Keratinocyte (primary cell): ENCODE results near the gene RIMBP3B. TPM values are rescaled to one million over a fixed set of nuclear protein-coding genes. Genes with fewer than 3 reads are reported as not detected.
"Not testable (repeated sequence)": the region's sequence is repeated elsewhere in the genome, so short reads cannot be mapped to it uniquely, and the experiment has no call there.

ENCODE experiments used
- DNase-seq: peaks from one replicate; pipeline ENCODE4 v3.0.0-alpha.2; 2011; ENCODE audit warnings: low read depth, missing footprints, low spot score
- FAIRE-seq: peaks from 2 replicates; lab custom pipeline; 2011; peaks lifted over from hg19 to GRCh38; lab: Jason Lieb, UNC
- H2AFZ ChIP-seq: 2 replicates; pipeline ENCODE4 v1.6.0; 2012; ENCODE audit warnings: low read length, control low read depth, inconsistent platforms; ENCODE audit not compliant: control insufficient read depth
- H3K27ac ChIP-seq: 2 replicates; pipeline ENCODE4 v1.5.1; 2011; ENCODE audit warnings: low read length; ENCODE audit not compliant: control insufficient read depth, insufficient read depth
- H3K27me3 ChIP-seq: 3 replicates; pipeline ENCODE4 v1.6.0; 2011; ENCODE audit warnings: low read length; ENCODE audit not compliant: control insufficient read depth, insufficient read depth; ENCODE audit errors: extremely low read depth
- H3K36me3 ChIP-seq, 2 experiments: 2 replicates in 1 of 2; 3 replicates in 1 of 2; pipeline ENCODE4 v1.5.1; 2011; ENCODE audit warnings: low read length in 2 of 2, mild to moderate bottlenecking in 1 of 2; ENCODE audit not compliant: control insufficient read depth in 2 of 2, insufficient read depth in 2 of 2; ENCODE audit errors: extremely low read depth in 1 of 2
- H3K4me1 ChIP-seq: 3 replicates; pipeline ENCODE4 v1.5.1; 2011; ENCODE audit warnings: low read length; ENCODE audit not compliant: control insufficient read depth, insufficient read depth; ENCODE audit errors: extremely low read depth
- H3K4me2 ChIP-seq: 3 replicates; pipeline ENCODE4 v1.6.0; 2011; ENCODE audit warnings: low read depth, low read length; ENCODE audit not compliant: control insufficient read depth, insufficient read depth; ENCODE audit errors: extremely low read depth
- H3K4me3 ChIP-seq, 3 experiments: fragments of 200-600 bp in 1 of 3; sonication (generic) in 1 of 3; 2 replicates in 2 of 3; 3 replicates in 1 of 3; pipeline ENCODE4 v1.5.1; 2011 to 2016; ENCODE audit warnings: low read length in 3 of 3, mild to moderate bottlenecking in 3 of 3, control low read depth in 2 of 3, inconsistent platforms in 1 of 3, low read depth in 1 of 3, mixed read lengths in 1 of 3, mixed run types in 1 of 3, moderate library complexity in 1 of 3; ENCODE audit not compliant: control insufficient read depth in 2 of 3, insufficient read depth in 2 of 3; ENCODE audit errors: extremely low read depth in 1 of 3
- H3K79me2 ChIP-seq: 2 replicates; pipeline ENCODE4 v1.6.0; 2012; ENCODE audit warnings: low read length; ENCODE audit not compliant: control insufficient read depth, insufficient read depth
- H3K9ac ChIP-seq: 3 replicates; pipeline ENCODE4 v1.6.0; 2011; ENCODE audit warnings: low read length; ENCODE audit not compliant: control insufficient read depth, insufficient read depth; ENCODE audit errors: extremely low read depth
- H3K9me1 ChIP-seq: 3 replicates; pipeline ENCODE4 v1.6.0; 2011; ENCODE audit warnings: low read length; ENCODE audit not compliant: control insufficient read depth, insufficient read depth; ENCODE audit errors: extremely low read depth
- H3K9me3 ChIP-seq: 2 replicates; pipeline ENCODE4 v1.5.1; 2012; ENCODE audit warnings: low read depth, low read length; ENCODE audit not compliant: control insufficient read depth
- H4K20me1 ChIP-seq: 3 replicates; pipeline ENCODE4 v1.6.0; 2011; ENCODE audit warnings: low read length; ENCODE audit not compliant: control insufficient read depth, insufficient read depth; ENCODE audit errors: extremely low read depth
- dilution Hi-C: fragments of 300-500 bp; cut with MboI; formaldehyde crosslinking; loops from one replicate; pipeline ENCODE4 v1.7.0; 2020; ENCODE audit warnings: low sequenced_read_pairs; ENCODE audit not compliant: extremely low pct_ligation_motif_present
- polyA plus RNA-seq, 5 experiments: library from polyadenylated mRNA; depleted of rRNA in 3 of 5; stranded (reverse) in 3 of 5; stranded (forward) in 1 of 5; unstranded in 1 of 5; fragments of >200 nt; gene quantifications; 1 replicate in 1 of 5; 2 replicates in 3 of 5; 3 replicates in 1 of 5; pipeline versions ENCODE4 v1.2.1 to v1.2.3, GENCODE V29; 2011 to 2012; ENCODE audit warnings: missing spikeins in 2 of 5, low read depth in 1 of 5, low replicate concordance in 1 of 5

Gene RIMBP3B
- polyA plus RNA-seq, 1 donor (not counting 4 experiments of a cell fraction or from before 2014, with no cell fraction given), result not detected

GRCh38 chr22:21363061-21363460, 20.5 kb upstream of the RIMBP3B start:
- H3K9me3 ChIP-seq, H3K36me3 ChIP-seq, H4K20me1 ChIP-seq, H3K79me2 ChIP-seq, H3K27me3 ChIP-seq, H3K4me2 ChIP-seq, H3K9ac ChIP-seq, H3K9me1 ChIP-seq, H3K4me3 ChIP-seq, DNase-seq, FAIRE-seq, dilution Hi-C loops, H3K27ac ChIP-seq, H3K4me1 ChIP-seq, H2AFZ ChIP-seq: not testable (repeated sequence)

DNA sequence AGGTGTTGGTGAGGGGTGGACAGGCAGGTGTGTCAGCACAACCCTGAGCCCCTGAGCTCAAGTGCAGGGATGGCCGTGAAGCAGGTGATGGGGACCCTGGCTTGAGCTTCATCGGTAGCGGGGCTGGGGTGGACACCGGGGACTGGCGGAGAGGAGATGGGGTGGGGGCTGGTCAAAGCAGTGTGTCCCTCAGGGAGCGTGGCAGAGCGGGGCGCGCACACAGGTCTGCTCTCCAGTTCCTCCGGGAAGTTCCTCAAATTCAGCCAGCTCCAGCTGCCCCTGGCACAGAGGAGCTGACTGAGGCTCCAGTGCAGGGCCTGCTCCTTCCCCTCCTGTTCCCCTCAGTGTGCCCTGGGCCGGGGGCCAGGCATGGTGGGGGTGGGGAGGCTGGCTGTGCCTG, 19.7 kb upstream of the RIMBP3B start:
- H3K27me3 ChIP-seq, H3K36me3 ChIP-seq, DNase-seq, H3K79me2 ChIP-seq, FAIRE-seq, H3K4me2 ChIP-seq, H2AFZ ChIP-seq, H3K4me1 ChIP-seq, H4K20me1 ChIP-seq, H3K9me1 ChIP-seq, H3K4me3 ChIP-seq, H3K9me3 ChIP-seq, H3K27ac ChIP-seq, H3K9ac ChIP-seq, dilution Hi-C loops: not testable (repeated sequence)

DNA sequence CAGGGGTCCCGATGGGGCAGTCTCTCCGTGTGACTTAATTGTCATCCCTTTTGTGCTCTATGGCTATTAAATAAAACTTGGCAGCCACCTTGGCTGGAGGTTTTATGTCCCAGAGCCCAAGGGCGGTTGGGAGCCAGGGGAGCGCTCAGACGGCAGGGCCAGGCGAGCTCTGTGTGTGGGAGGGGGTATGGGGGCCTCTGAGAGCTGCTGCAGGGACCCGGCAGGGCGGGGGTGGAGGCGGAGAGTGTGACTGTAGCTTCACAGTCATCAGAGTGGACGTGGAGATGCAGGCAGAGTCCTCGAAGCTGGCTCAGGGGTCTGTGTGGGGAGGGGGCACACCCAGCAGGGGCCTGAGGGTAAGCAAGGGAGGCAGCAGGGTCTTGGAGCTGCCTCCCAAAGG, 19.2 kb upstream of the RIMBP3B start:
- H2AFZ ChIP-seq, H3K4me2 ChIP-seq, dilution Hi-C loops, H3K79me2 ChIP-seq, H3K9me3 ChIP-seq, H3K9me1 ChIP-seq, H3K27ac ChIP-seq, H3K36me3 ChIP-seq, H4K20me1 ChIP-seq, H3K4me3 ChIP-seq, DNase-seq, H3K27me3 ChIP-seq, FAIRE-seq, H3K9ac ChIP-seq, H3K4me1 ChIP-seq: not testable (repeated sequence)

GRCh38 chr22:21365337-21365736, 18.2 kb upstream of the RIMBP3B start:
- H3K4me2 ChIP-seq, H3K36me3 ChIP-seq, DNase-seq, H3K27me3 ChIP-seq, H4K20me1 ChIP-seq, H2AFZ ChIP-seq, H3K4me3 ChIP-seq, H3K4me1 ChIP-seq, H3K9me3 ChIP-seq, dilution Hi-C loops, FAIRE-seq, H3K9ac ChIP-seq, H3K27ac ChIP-seq, H3K79me2 ChIP-seq, H3K9me1 ChIP-seq: not testable (repeated sequence)

DNA sequence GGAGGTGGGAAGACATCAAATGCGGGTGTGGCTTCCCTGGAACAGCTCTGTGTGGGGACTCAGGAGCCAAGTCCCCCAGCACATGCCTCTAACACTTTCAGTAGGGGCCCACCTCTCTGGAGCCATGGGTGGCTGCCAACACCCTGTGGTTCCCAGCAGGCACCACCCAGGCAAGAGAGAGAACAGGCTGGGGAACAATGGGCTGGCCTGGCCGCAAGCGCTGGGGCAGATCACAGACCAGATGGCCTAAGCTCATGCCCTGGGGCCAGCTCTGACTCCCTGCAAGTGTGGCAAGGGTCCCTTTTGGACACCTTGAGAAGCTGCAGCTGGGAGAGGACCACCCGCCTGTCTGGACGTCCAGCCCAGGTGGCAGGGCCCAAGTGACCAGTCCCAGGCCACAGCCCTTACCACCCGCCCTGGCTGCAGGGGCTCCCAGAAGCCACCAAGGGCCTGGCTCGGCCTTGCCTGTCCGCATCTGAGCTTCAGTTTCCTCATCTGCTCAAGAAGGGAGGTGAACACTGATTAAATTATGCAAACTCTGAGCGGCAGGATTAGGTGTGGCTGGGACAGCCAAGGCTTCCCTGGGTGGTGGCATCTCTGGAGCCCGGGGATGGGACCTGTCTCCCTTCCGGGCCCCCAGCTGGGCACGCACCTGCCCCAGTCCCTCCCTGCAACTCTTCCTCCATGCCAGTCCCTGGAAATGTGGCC, 14.8 kb upstream of the RIMBP3B start:
- H4K20me1 ChIP-seq, H3K9me1 ChIP-seq, H3K4me3 ChIP-seq, H3K9ac ChIP-seq, DNase-seq, H3K9me3 ChIP-seq, H3K27ac ChIP-seq, dilution Hi-C loops, H2AFZ ChIP-seq, H3K27me3 ChIP-seq, FAIRE-seq, H3K4me1 ChIP-seq, H3K36me3 ChIP-seq, H3K4me2 ChIP-seq, H3K79me2 ChIP-seq: not testable (repeated sequence)
